H1 (cell line): ENCODE measurements around the gene ACSF3. TPM values are rescaled to one million over a fixed set of nuclear protein-coding genes. Genes with fewer than 3 reads are reported as not detected.

ENCODE experiments used
- CTCF ChIA-PET: fragments of 300-600 bp; sonication (Branson Sonifier 250); formaldehyde crosslinking; loops from one replicate; lab custom pipeline; 2021; ENCODE audit not compliant: partially characterized antibody; lab: Charles Lee
- POLR2A ChIA-PET: fragments of 300-600 bp; sonication (Branson Sonifier 250); formaldehyde crosslinking; loops from one replicate; lab custom pipeline; 2021; ENCODE audit warnings: inconsistent platforms; ENCODE audit not compliant: partially characterized antibody; lab: Charles Lee
- DNase-seq, 2 experiments: peaks; one replicate each; pipeline versions ENCODE4 v3.0.0 to v3.0.0-alpha.2; 2010 to 2022; ENCODE audit warnings: low spot score in 2 of 2, low read depth in 1 of 2, mixed read lengths in 1 of 2
- FAIRE-seq: peaks from 2 replicates; lab custom pipeline; 2011; peaks lifted over from hg19 to GRCh38; lab: Jason Lieb, UNC
- H2AFZ ChIP-seq: 2 replicates; pipeline ENCODE4 v1.8.1; 2012; ENCODE audit warnings: low read length, inconsistent platforms
- H2AK5ac ChIP-seq: 2 replicates; pipeline ENCODE4 v1.6.1; 2013; ENCODE audit warnings: low read depth, low read length
- H2BK120ac ChIP-seq: replicated peaks from 2 replicates; pipeline ENCODE3; 2013; ENCODE audit warnings: low read depth, low read length, inconsistent platforms
- H2BK12ac ChIP-seq: 2 replicates; pipeline ENCODE4 v1.6.1; 2013; ENCODE audit warnings: low read depth, low read length
- H2BK15ac ChIP-seq: 2 replicates; pipeline ENCODE4 v1.6.1; 2013; ENCODE audit warnings: low read length
- H2BK20ac ChIP-seq: 2 replicates; pipeline ENCODE4 v1.6.1; 2013; ENCODE audit warnings: low read length
- H2BK5ac ChIP-seq: 2 replicates; pipeline ENCODE4 v1.6.1; 2013; ENCODE audit warnings: low read depth, low read length
- H3K14ac ChIP-seq: 2 replicates; pipeline ENCODE4 v1.6.1; 2013; ENCODE audit warnings: inconsistent platforms; ENCODE audit not compliant: insufficient read length
- H3K18ac ChIP-seq: 2 replicates; pipeline ENCODE4 v1.6.1; 2013; ENCODE audit warnings: low read length; ENCODE audit errors: extremely low read depth
- H3K23ac ChIP-seq: 2 replicates; pipeline ENCODE4 v1.6.1; 2013; ENCODE audit warnings: inconsistent platforms; ENCODE audit not compliant: insufficient read length
- H3K23me2 ChIP-seq: 2 replicates; pipeline ENCODE4 v1.6.1; 2013; ENCODE audit warnings: low read depth, low read length
- H3K27ac ChIP-seq: 2 replicates; pipeline ENCODE4 v1.6.1; 2011; ENCODE audit warnings: low read depth, low read length, inconsistent platforms
- H3K27me3 ChIP-seq, 4 experiments: replicated peaks in 1 of 4; 1 replicate in 1 of 4; 2 replicates in 3 of 4; pipeline versions ENCODE4 v1.6.1 to v1.8.1; 2011 to 2013; ENCODE audit warnings: low read length in 3 of 4, mild to moderate bottlenecking in 3 of 4, inconsistent platforms in 2 of 4, mixed read lengths in 2 of 4, moderate library complexity in 1 of 4; ENCODE audit not compliant: control insufficient read depth in 3 of 4, insufficient read depth in 3 of 4; ENCODE audit errors: extremely low read depth in 1 of 4
- H3K36me3 ChIP-seq, 4 experiments: 2 replicates each; pipeline versions ENCODE4 v1.6.1 to v1.8.1; 2011 to 2013; ENCODE audit warnings: mild to moderate bottlenecking in 4 of 4, low read length in 3 of 4, moderate library complexity in 2 of 4, control low read depth in 1 of 4, inconsistent platforms in 1 of 4; ENCODE audit not compliant: insufficient read depth in 4 of 4, control insufficient read depth in 2 of 4
- H3K4ac ChIP-seq: replicated peaks from 2 replicates; pipeline ENCODE3; 2013; ENCODE audit warnings: low read length, low read depth, mixed read lengths, inconsistent platforms; ENCODE audit not compliant: insufficient read length
- H3K4me1 ChIP-seq, 4 experiments: replicated peaks in 1 of 4; 1 replicate in 1 of 4; 2 replicates in 3 of 4; pipeline versions ENCODE4 v1.6.1 to v1.8.1; 2011 to 2013; ENCODE audit warnings: low read length in 3 of 4, inconsistent platforms in 2 of 4, mixed read lengths in 1 of 4; ENCODE audit not compliant: insufficient read depth in 4 of 4, control insufficient read depth in 3 of 4
- H3K4me2 ChIP-seq, 2 experiments: 2 replicates each; pipeline versions ENCODE4 v1.6.1 to v1.8.1; 2011 to 2013; ENCODE audit warnings: low read depth in 2 of 2, low read length in 2 of 2, control low read depth in 1 of 2, inconsistent platforms in 1 of 2, mild to moderate bottlenecking in 1 of 2; ENCODE audit not compliant: insufficient read depth in 1 of 2
- H3K4me3 ChIP-seq, 4 experiments: fragments of 200-600, 300-600 bp in 1 of 4; sonication (generic), shearing (Covaris generic), sonication (Bioruptor Twin) in 1 of 4; 2 replicates each; pipeline versions ENCODE4 v1.5.1 to v1.8.1; 2011 to 2016; ENCODE audit warnings: low read length in 4 of 4, low read depth in 3 of 4, control low read depth in 2 of 4, inconsistent platforms in 2 of 4, mild to moderate bottlenecking in 2 of 4, mixed read lengths in 1 of 4, moderate library complexity in 1 of 4; ENCODE audit not compliant: insufficient read depth in 2 of 4; ENCODE audit errors: extremely low read depth in 1 of 4
- H3K56ac ChIP-seq: replicated peaks from 2 replicates; pipeline ENCODE3; 2013; ENCODE audit warnings: low read depth, mild to moderate bottlenecking, mixed read lengths, low read length, inconsistent platforms; ENCODE audit not compliant: insufficient read length
- H3K79me1 ChIP-seq: 2 replicates; pipeline ENCODE4 v1.6.1; 2013; ENCODE audit warnings: low read depth, low read length, control low read depth
- H3K79me2 ChIP-seq, 2 experiments: 2 replicates each; pipeline versions ENCODE4 v1.6.1 to v1.8.1; 2012 to 2013; ENCODE audit warnings: low read length in 2 of 2, mild to moderate bottlenecking in 2 of 2, inconsistent platforms in 1 of 2; ENCODE audit not compliant: insufficient read depth in 2 of 2, control insufficient read depth in 1 of 2
- H3K9ac ChIP-seq, 4 experiments: replicated peaks in 1 of 4; 1 replicate in 1 of 4; 2 replicates in 3 of 4; pipeline versions ENCODE4 v1.6.1 to v1.8.1; 2011 to 2013; ENCODE audit warnings: low read depth in 3 of 4, low read length in 3 of 4, control low read depth in 2 of 4, mild to moderate bottlenecking in 2 of 4, moderate library complexity in 2 of 4, inconsistent platforms in 1 of 4; ENCODE audit errors: extremely low read depth in 1 of 4
- H3K9me3 ChIP-seq, 2 experiments: 2 replicates each; pipeline versions ENCODE4 v1.6.1 to v1.8.1; 2012 to 2013; ENCODE audit warnings: mild to moderate bottlenecking in 2 of 2, moderate library complexity in 2 of 2, control low read depth in 1 of 2, inconsistent platforms in 1 of 2, low read depth in 1 of 2, low read length in 1 of 2, mixed read lengths in 1 of 2; ENCODE audit not compliant: insufficient read depth in 2 of 2
- H4K20me1 ChIP-seq, 2 experiments: replicated peaks in 1 of 2; 2 replicates each; pipeline versions ENCODE3 to v1.8.1; 2011 to 2013; ENCODE audit warnings: inconsistent platforms in 2 of 2, low read length in 2 of 2, mild to moderate bottlenecking in 1 of 2; ENCODE audit not compliant: insufficient read depth in 2 of 2, control insufficient read depth in 1 of 2
- H4K5ac ChIP-seq: 2 replicates; pipeline ENCODE4 v1.6.1; 2013; ENCODE audit warnings: low read length, low read depth, mixed read lengths, inconsistent platforms; ENCODE audit not compliant: insufficient read length
- H4K8ac ChIP-seq: 2 replicates; pipeline ENCODE4 v1.8.0; 2013; ENCODE audit warnings: mild to moderate bottlenecking, moderate library complexity, low read length, inconsistent platforms; ENCODE audit not compliant: insufficient read depth; ENCODE audit errors: extremely low read depth
- H4K91ac ChIP-seq: replicated peaks from 2 replicates; pipeline ENCODE3; 2013; ENCODE audit warnings: low read length, mixed read lengths, inconsistent platforms; ENCODE audit not compliant: insufficient read length
- SP2 ChIP-seq: IDR thresholded peaks from 2 replicates; pipeline ENCODE4 v1.6.1; 2012; ENCODE audit warnings: mild to moderate bottlenecking, low read length, inconsistent platforms
- SRF ChIP-seq: IDR thresholded peaks from 2 replicates; pipeline ENCODE4 v1.6.1; 2011; ENCODE audit warnings: mild to moderate bottlenecking, low read depth, low read length, moderate library complexity
- TBP ChIP-seq: IDR thresholded peaks from 2 replicates; pipeline ENCODE4 v1.6.1; 2011; ENCODE audit warnings: low read depth, low read length, improper control_type of control experiment
- WGBS, 2 experiments: shearing (Covaris generic) in 1 of 2; methylation state at CpG; one replicate each; pipeline versions ENCODE4 v1.1.6 to v1.1.7; 2013 to 2015; ENCODE audit warnings: low lambda C conversion rate in 2 of 2, mixed read lengths in 2 of 2, inconsistent platforms in 1 of 2, low coverage in 1 of 2, missing lambda C conversion rate in 1 of 2; ENCODE audit not compliant: insufficient replicate concordance in 2 of 2, insufficient coverage in 1 of 2, insufficient read length in 1 of 2; ENCODE audit errors: extremely low coverage in 1 of 2, missing lambda C conversion rate in 1 of 2; 5-methylcytosine and 5-hydroxymethylcytosine counted together
- polyA plus RNA-seq, 7 experiments: library from polyadenylated mRNA; depleted of rRNA in 3 of 7; stranded (reverse) in 5 of 7; unstranded in 2 of 7; fragments of >200 nt in 5 of 7; fragments of 200-250 nt in 2 of 7; gene quantifications; 1 replicate in 5 of 7; 2 replicates in 1 of 7; 4 replicates in 1 of 7; pipeline versions ENCODE4 v1.2.1 to v1.2.3, GENCODE V29; 2011 to 2013; ENCODE audit warnings: missing spikeins in 2 of 7, mixed read lengths in 2 of 7
- total RNA-seq: library from RNA; stranded (reverse); fragmentation: NEBNext Ultra II Directional; extraction: Animal tissue kit (Norgen Biotek cat#: 25700); gene quantifications from 2 replicates; pipeline ENCODE4 v1.2.1, GENCODE V29; 2021

ACSF3 gene
- total and polyA plus RNA-seq, 2 of the 8 experiments (the other 6 are each of a cell fraction or from before 2014, with no cell fraction given): 15.6 to 22.9 TPM

DNA sequence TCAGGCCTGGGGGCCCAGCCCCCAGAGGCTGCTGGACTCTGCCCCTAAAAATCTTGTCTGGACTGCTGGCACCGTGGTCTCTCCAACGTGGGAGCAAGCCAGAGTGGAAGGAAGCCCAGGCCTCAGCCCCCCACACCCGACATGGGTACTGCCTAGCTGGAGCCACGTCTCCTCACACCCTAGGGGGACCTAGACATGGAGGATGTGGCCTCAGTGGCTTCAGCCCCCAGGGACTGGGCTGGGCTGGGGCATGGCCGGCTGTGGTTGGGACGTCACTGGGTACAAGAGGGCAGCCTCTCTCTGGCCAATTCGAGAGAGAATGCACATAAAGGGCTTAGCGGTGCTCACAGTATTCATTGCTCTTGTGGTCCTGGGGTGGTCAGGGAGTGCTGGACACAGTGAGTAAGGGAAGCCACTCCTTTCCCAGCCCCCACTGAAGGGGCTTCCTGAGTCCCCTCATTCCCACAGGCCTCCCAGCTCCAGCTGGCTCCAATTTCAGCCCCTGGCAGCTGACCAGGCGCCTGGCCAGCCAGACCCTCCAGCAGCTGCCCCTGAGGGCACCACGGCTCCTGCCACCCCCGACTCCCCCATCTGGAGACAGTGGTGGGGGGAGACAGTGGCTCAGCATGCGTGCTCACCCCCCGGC is 79.0 kb downstream of the ACSF3 start:
- Histone ChIP-seq H3K27me3 (peaks cover 0 to 7% (median 4%) of the 10 kb centered on the region in 4 experiments; a peak in 4 of 7 replicates), H4K91ac (no peak overlapping the region), H2BK5ac (no peak overlapping the region), H3K4ac (no peak overlapping the region), H3K79me2 (no peaks in the 10 kb centered on the region), H3K23me2 (peaks cover 5% of the 10 kb centered on the region), H3K9me3 (no peaks in the 10 kb centered on the region), H3K9ac (no peak overlapping the region), H3K18ac (no peak overlapping the region), H3K36me3 (no peaks in the 10 kb centered on the region), H3K27ac (no peak overlapping the region), H2BK120ac (no peak overlapping the region), H2BK12ac (no peak overlapping the region), H3K4me3 (no peak overlapping the region), H3K4me2 (peak overlapping the region in 1 of 2 experiments; percentile 26; a peak in 1 of 4 replicates), H2AFZ (no peak overlapping the region), H3K14ac (no peak overlapping the region), H4K5ac (no peak overlapping the region), H2BK20ac (0 out of 2 replicates have a peak overlapping the region, but pooled peaks have one; percentile 34), H4K20me1 (peaks cover 0 to 3% of the 10 kb centered on the region in 2 experiments), H2BK15ac (no peak overlapping the region), H3K79me1 (no peaks in the 10 kb centered on the region), H3K56ac (no peak overlapping the region), H3K23ac (no peak overlapping the region), H3K4me1 (peaks cover 0 to 26% (median 17%) of the 10 kb centered on the region in 4 experiments; a peak in 6 of 7 replicates), H4K8ac (no peak overlapping the region), H2AK5ac (no peak overlapping the region; the same call in 1 of the 2 replicates)
- no peak for DNase-seq
- POLR2A ChIA-PET: interaction anchor here (1.1 to 2.3 kb wide), 3 partner anchors 12 to 361 kb away, joined by 3 to 9 read pairs (median 5); partner anchors contain the start of genes APRT and SLC22A31
- CTCF ChIA-PET: interaction anchor here (1.9 to 3.0 kb wide), 2 partner anchors 17 to 436 kb away, joined by 10 read pairs; no protein-coding TSS in a partner anchor
- 79% methylated on average over 13 of the region's 13 CpGs; no CpG with 5 or more reads in 1 of the 2 experiments for WGBS, 2 experiments
- FAIRE-seq: no peak
- no peak for TF ChIP-seq TBP
- TF ChIP-seq SP2: no peak
- no peak for TF ChIP-seq SRF
